Measurements from ENCODE around the gene HSD17B1.
A peak's percentile ranks its signal among the peaks of the same experiment; 100 is the strongest.
"Not testable (repeated sequence)": the region's sequence is repeated elsewhere in the genome, so short reads cannot be mapped to it uniquely, and the experiment has no call there.

HSD17B1 gene

GRCh38 chr17:42548070-42548837 is 4.5 kb upstream of the HSD17B1 start:
- DNase-seq, result no peak

- DNase-seq, result no peak
Observed at GRCh38 chr17:42548993-42549755, 3.5 kb upstream of the HSD17B1 start.

- DNase-seq, result no peak
Observed at GRCh38 chr17:42553161-42553818, 567 bp downstream of the HSD17B1 start.

GRCh38 chr17:42553866-42554249 is 1.1 kb downstream of the HSD17B1 start:
- DNase-seq, result no peak

- peak; percentile 64 to 74 for DNase-seq
Observed at GRCh38 chr17:42554250-42555121, 1.8 kb downstream of the HSD17B1 start.

- no peak for DNase-seq
Observed at GRCh38 chr17:42555122-42555622, 2.4 kb downstream of the HSD17B1 start.

- not testable (repeated sequence) for DNase-seq
Observed at GRCh38 chr17:42555961-42556617, 3.4 kb downstream of the HSD17B1 start.

GRCh38 chr17:42559075-42559474 is 6.4 kb downstream of the HSD17B1 start:
- DNase-seq, result no peak

- no peak for DNase-seq
Observed at GRCh38 chr17:42560246-42560645, 7.5 kb downstream of the HSD17B1 start.

- peak; percentile 96 to 98 for DNase-seq
Observed at GRCh38 chr17:42561897-42562387, 9.2 kb downstream of the HSD17B1 start, which contains the start of gene COASY. TSS of gene COASY (plus strand) at chr17:42562148. CDS start at chr17:42562623, 475 bp downstream.

GRCh38 chr17:42562388-42563142 is 9.8 kb downstream of the HSD17B1 start:
- no peak for DNase-seq

GRCh38 chr17:42563143-42563509 is 10.4 kb downstream of the HSD17B1 start:
- DNase-seq, result no peak

- DNase-seq, result no peak
Observed at GRCh38 chr17:42563543-42563942, 10.8 kb downstream of the HSD17B1 start.

- DNase-seq, result no peak
Observed at GRCh38 chr17:42563950-42564349, 11.2 kb downstream of the HSD17B1 start.

GRCh38 chr17:42564815-42565522 is 12.2 kb downstream of the HSD17B1 start:
- DNase-seq, result no peak

GRCh38 chr17:42565523-42566214 is 12.9 kb downstream of the HSD17B1 start:
- DNase-seq, result no peak

- no peak for DNase-seq
Observed at GRCh38 chr17:42566215-42566882, 13.6 kb downstream of the HSD17B1 start.

- DNase-seq, result peak; percentile 88 to 89
Observed at GRCh38 chr17:42566883-42567573, 14.3 kb downstream of the HSD17B1 start, which contains the start of gene MLX. TSS of gene MLX (plus strand) at chr17:42567100. CDS start at chr17:42567125, 25 bp downstream.

Data from AML-193 (cell line).